Large intestine (tissue), 3 donors: Measurements from ENCODE around the gene KCNAB2. TPM values are rescaled to one million over a fixed set of nuclear protein-coding genes. Genes with fewer than 3 reads are reported as not detected.

Experiments used
- DNase-seq, 2 donors: peaks; one replicate each; pipeline versions ENCODE4 v3.0.0 to v3.0.0-alpha.2; 2013
- H3K27ac ChIP-seq: one replicate; pipeline ENCODE4 v1.5.1; 2013; ENCODE audit warnings: low read length
- H3K27me3 ChIP-seq: 2 replicates; pipeline ENCODE4 v1.6.1; 2013; ENCODE audit warnings: low read length; ENCODE audit not compliant: control insufficient read depth, insufficient read depth
- H3K36me3 ChIP-seq: 2 replicates; pipeline ENCODE4 v1.6.1; 2013; ENCODE audit warnings: low read length; ENCODE audit not compliant: control insufficient read depth, insufficient read depth
- H3K4me1 ChIP-seq: one replicate; pipeline ENCODE4 v1.6.1; 2013; ENCODE audit warnings: low read length; ENCODE audit not compliant: control insufficient read depth, insufficient read depth
- H3K4me3 ChIP-seq: one replicate; pipeline ENCODE4 v1.5.1; 2013; ENCODE audit warnings: low read length
- H3K9me3 ChIP-seq: one replicate; pipeline ENCODE4 v1.6.1; 2013; ENCODE audit warnings: mild to moderate bottlenecking, low read depth, low read length, moderate library complexity; ENCODE audit not compliant: control insufficient read depth
- WGBS: methylation state at CpG from one replicate; pipeline ENCODE4 v1.1.5; 2013; ENCODE audit warnings: low lambda C conversion rate; ENCODE audit not compliant: insufficient coverage; 5-methylcytosine and 5-hydroxymethylcytosine counted together
- polyA plus RNA-seq: library from polyadenylated mRNA; unstranded; fragments of 120-200 nt; gene quantifications from one replicate; pipeline ENCODE4 v1.2.1, GENCODE V29; 2013

KCNAB2 gene
- polyA plus RNA-seq, 1 donor = 27.9 TPM

GRCh38 chr1:6101826-6102531 lies 56.3 kb downstream of the KCNAB2 start:
- no peak for DNase-seq
- WGBS = 67% methylated on average over 2 of the region's 25 CpGs
- H3K9me3 ChIP-seq = no peaks in the 10 kb centered on the region

GRCh38 chr1:6102532-6102845 lies 56.8 kb downstream of the KCNAB2 start:
- no peaks in the 10 kb centered on the region for H3K9me3 ChIP-seq
- no peak overlapping the region for H3K4me3 ChIP-seq
- DNase-seq = no peak
- peaks cover 7% of the 10 kb centered on the region for H3K27me3 ChIP-seq
- H3K4me1 ChIP-seq = no peaks in the 10 kb centered on the region
- no peak overlapping the region for H3K27ac ChIP-seq
- no peaks in the 10 kb centered on the region for H3K36me3 ChIP-seq
- WGBS = no CpG with 5 or more reads among the region's 9 CpGs

More at GRCh38 chr1:6101826-6102531, 56.3 kb downstream of the KCNAB2 start:
- Histone ChIP-seq H3K27me3 (peaks cover 7% of the 10 kb centered on the region), H3K4me3 (no peak overlapping the region), H3K27ac (no peak overlapping the region), H3K36me3 (no peaks in the 10 kb centered on the region), H3K4me1 (no peaks in the 10 kb centered on the region)

DNA sequence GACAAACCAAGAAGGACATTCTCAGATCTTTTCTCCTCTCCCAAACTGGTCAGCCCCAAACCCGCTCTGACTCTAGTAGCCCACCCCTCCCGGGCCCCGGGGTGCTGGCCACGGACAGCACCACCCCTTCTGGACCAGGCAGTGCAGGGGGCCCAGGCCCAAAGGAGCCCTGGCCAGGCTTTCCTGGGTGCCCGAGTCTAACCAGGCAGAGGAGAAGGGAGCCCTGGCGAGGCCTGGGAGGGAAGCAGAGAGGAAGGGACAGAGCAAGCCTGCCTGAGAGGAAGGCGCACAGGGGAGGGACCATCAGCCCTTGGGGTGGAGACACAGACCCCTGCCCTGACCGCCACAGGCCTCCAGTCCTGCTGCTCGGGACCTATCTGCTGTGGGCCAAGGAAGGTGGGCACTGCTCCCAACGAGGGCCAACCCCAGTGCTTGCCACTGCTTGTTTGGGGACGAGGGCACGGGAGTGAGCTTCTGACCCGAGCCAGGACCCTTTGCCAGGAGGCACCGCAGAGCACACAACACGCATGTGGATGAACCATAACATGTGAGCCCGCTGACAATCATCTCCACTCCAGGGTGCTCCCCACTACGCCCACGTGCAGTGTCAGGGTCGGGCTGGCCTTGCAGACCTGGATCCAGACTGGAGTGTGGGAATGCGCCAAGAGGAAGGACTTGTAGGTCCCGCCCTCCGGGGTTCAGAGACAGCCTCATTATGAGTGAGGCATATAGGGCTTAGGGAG lies 57.6 kb downstream of the KCNAB2 start:
- Histone ChIP-seq H3K4me1 (no peaks in the 10 kb centered on the region), H3K4me3 (no peak overlapping the region), H3K27ac (no peak overlapping the region), H3K36me3 (no peaks in the 10 kb centered on the region), H3K9me3 (no peaks in the 10 kb centered on the region), H3K27me3 (peaks cover 7% of the 10 kb centered on the region)
- DNase-seq = no peak
- no CpG with 5 or more reads among the region's 22 CpGs for WGBS

DNA sequence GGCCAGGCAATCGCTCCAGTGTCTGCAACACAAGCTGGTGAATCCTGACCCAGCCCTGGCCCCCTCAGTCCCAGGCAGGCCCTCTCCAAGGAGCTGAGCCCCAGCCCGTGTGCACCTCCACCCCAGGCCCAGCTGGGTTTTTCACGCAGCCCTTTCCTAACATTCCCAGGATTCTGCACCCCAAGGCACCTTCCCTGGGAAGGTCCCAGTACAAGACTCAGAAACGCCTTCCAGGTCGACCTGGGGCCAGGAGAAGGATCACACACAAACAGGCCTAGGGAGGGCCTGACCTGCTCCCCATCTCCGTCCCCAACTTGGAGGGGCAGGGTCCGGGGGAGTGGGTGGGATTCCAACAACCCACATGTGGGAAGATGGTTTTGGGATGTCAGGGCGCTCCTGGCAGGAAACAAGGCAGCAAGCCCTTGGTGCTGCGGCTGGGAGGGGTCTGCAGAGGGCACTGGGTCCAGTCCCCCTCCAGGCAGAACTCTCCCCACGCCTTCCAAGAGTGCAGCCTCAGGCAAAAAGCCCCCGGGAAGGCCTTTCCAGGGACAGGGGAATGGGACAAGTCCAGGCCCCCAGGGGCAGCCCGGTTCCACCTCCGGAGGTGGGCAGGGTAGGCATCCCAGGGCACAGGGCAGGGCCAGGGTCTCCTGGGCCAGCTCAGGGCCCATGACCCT lies 58.3 kb downstream of the KCNAB2 start:
- DNase-seq = no peak
- H3K27me3 ChIP-seq = peaks cover 8% of the 10 kb centered on the region
- H3K9me3 ChIP-seq = no peaks in the 10 kb centered on the region
- no peaks in the 10 kb centered on the region for H3K36me3 ChIP-seq
- H3K4me1 ChIP-seq = no peaks in the 10 kb centered on the region
- no peak overlapping the region for H3K27ac ChIP-seq
- H3K4me3 ChIP-seq = no peak overlapping the region
- WGBS = no CpG with 5 or more reads among the region's 13 CpGs

DNA sequence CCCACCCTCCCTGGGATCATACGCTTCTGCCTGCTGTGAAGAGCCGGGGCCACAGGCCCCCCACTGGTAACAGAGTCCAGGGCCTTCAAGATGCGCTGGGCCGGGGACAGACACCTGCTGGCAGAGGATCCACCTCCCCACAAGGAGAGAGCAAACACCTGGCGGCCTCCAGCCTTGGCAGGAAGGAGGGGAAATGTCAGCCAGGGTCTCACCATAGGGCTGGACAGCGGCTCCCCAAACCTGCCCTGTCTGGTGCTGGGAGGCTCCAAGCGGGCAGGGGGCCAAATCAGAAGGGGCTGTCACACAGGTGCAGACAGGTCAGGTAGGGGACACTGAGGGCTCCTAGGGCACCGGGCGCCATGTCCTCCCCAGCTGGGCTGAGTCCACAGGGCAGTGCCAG lies 58.9 kb downstream of the KCNAB2 start:
- Histone ChIP-seq H3K36me3 (no peaks in the 10 kb centered on the region), H3K4me1 (no peaks in the 10 kb centered on the region), H3K4me3 (no peak overlapping the region), H3K27me3 (peaks cover 15% of the 10 kb centered on the region), H3K9me3 (no peaks in the 10 kb centered on the region), H3K27ac (no peak overlapping the region)
- DNase-seq = no peak
- WGBS = no CpG with 5 or more reads among the region's 9 CpGs

- WGBS = no CpG with 5 or more reads among the region's 12 CpGs
- Histone ChIP-seq H3K4me3 (no peak overlapping the region), H3K27me3 (peaks cover 15% of the 10 kb centered on the region), H3K4me1 (no peaks in the 10 kb centered on the region), H3K9me3 (no peaks in the 10 kb centered on the region), H3K36me3 (no peaks in the 10 kb centered on the region), H3K27ac (no peak overlapping the region)
- DNase-seq = no peak
Observed at GRCh38 chr1:6105218-6105679, 59.6 kb downstream of the KCNAB2 start.

- no peaks in the 10 kb centered on the region for H3K36me3 ChIP-seq
- no peaks in the 10 kb centered on the region for H3K9me3 ChIP-seq
- no peak overlapping the region for H3K4me3 ChIP-seq
- H3K27ac ChIP-seq = no peak overlapping the region
- DNase-seq = no peak
- no peaks in the 10 kb centered on the region for H3K4me1 ChIP-seq
- peaks cover 15% of the 10 kb centered on the region for H3K27me3 ChIP-seq
- WGBS = no CpG with 5 or more reads among the region's 7 CpGs
Observed at GRCh38 chr1:6105763-6106162, 60.1 kb downstream of the KCNAB2 start.

GRCh38 chr1:6106321-6106731 lies 60.6 kb downstream of the KCNAB2 start:
- no peak for DNase-seq
- H3K36me3 ChIP-seq = no peaks in the 10 kb centered on the region
- WGBS = no CpG with 5 or more reads among the region's 28 CpGs
- no peaks in the 10 kb centered on the region for H3K9me3 ChIP-seq
- H3K27ac ChIP-seq = no peak overlapping the region
- H3K4me3 ChIP-seq = no peak overlapping the region
- peaks cover 15% of the 10 kb centered on the region for H3K27me3 ChIP-seq
- H3K4me1 ChIP-seq = no peaks in the 10 kb centered on the region

DNA sequence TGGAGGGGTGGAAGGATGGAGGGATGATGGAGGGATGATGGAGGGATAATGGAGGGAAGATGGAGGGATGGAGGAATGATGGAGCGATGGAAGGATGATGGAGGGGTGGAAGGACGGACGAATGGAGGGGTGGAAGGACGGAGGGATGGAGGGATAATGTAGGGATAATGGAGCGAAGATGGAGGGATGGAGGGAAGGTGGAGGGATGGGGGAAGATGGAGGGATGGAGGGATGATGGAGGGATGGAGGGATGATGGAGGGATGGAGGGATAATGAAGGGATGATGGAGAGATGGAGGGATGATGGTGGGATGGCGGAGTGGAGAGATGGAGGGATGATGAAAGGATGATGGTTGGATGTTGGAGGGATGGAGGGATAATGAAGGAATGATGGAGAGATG lies 61.3 kb downstream of the KCNAB2 start:
- H3K27ac ChIP-seq = no peak overlapping the region
- DNase-seq = no peak
- no peak overlapping the region for H3K4me3 ChIP-seq
- H3K36me3 ChIP-seq = no peaks in the 10 kb centered on the region
- no peaks in the 10 kb centered on the region for H3K9me3 ChIP-seq
- no peaks in the 10 kb centered on the region for H3K4me1 ChIP-seq
- WGBS = 98% methylated on average over 6 of the region's 6 CpGs
- peaks cover 12% of the 10 kb centered on the region for H3K27me3 ChIP-seq

DNA sequence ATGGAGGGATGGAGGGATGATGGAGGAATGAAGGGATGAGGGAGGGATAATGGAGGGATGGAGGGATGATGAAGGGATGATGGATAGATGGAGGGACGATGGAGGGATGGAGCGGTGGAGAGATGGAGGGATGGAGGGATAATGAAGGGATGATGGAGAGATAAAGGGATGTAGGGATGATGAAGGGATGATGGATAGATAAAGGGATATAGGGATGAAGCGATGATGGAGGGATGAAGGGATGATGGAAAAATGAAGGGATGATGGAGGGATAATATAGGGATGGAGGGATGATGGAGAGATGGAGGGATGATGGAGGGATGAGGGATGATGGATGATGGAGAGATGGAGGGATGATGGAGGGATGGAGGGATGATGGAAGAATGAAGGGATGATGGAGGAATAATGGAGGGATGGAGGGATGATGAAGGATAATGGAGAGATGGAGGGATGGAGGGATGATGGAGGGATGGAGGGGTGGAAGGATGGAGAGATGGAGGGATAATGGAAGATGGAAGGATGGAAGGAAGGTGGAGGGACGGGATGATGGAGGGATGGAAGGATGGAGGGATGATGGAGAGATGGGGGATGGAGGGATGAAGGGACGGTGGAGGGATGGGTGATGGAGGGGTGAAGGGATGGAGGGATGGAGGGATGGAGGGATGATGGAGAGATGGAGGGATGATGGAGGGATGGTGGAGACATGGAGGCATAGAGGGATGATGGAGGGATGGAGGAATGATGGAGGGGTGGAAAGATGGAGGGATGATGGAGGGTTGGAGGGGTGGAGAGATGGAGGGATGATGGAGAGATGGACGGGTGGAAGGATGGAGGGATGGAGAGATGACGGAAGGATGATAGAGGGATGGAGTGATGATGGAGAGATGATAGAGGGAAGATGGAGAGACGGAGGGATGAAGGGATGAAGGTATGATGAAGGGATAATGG lies 62.0 kb downstream of the KCNAB2 start:
- no peak overlapping the region for H3K4me3 ChIP-seq
- DNase-seq = no peak
- H3K4me1 ChIP-seq = no peaks in the 10 kb centered on the region
- H3K27me3 ChIP-seq = peaks cover 8% of the 10 kb centered on the region
- no peak overlapping the region for H3K27ac ChIP-seq
- WGBS = 91% methylated on average over 8 of the region's 8 CpGs
- H3K36me3 ChIP-seq = no peaks in the 10 kb centered on the region
- no peaks in the 10 kb centered on the region for H3K9me3 ChIP-seq
